Glutamatergic neuron (in vitro differentiated cells): ENCODE measurements around the gene RAB29. TPM values are rescaled to one million over a fixed set of nuclear protein-coding genes. Genes with fewer than 3 reads are reported as not detected.

Experiments used
- DNase-seq: peaks from one replicate; pipeline ENCODE4 v3.0.0; 2022
- H3K27ac Mint-ChIP-seq: one replicate; pipeline ENCODE4 v1.8.0; 2020; ENCODE audit warnings: mild to moderate bottlenecking, mixed read lengths, inconsistent platforms; ENCODE audit not compliant: unreplicated experiment
- H3K27me3 Mint-ChIP-seq: one replicate; pipeline ENCODE4 v1.8.0; 2020; ENCODE audit warnings: mild to moderate bottlenecking, moderate library complexity, mixed read lengths, inconsistent platforms; ENCODE audit not compliant: unreplicated experiment
- H3K36me3 Mint-ChIP-seq: one replicate; pipeline ENCODE4 v1.8.0; 2020; ENCODE audit warnings: mild to moderate bottlenecking, mixed read lengths, inconsistent platforms; ENCODE audit not compliant: unreplicated experiment
- H3K4me1 Mint-ChIP-seq: one replicate; pipeline ENCODE4 v1.8.0; 2020; ENCODE audit warnings: mild to moderate bottlenecking, low read depth, mixed read lengths, inconsistent platforms; ENCODE audit not compliant: unreplicated experiment
- H3K4me3 Mint-ChIP-seq: one replicate; pipeline ENCODE4 v1.8.0; 2020; ENCODE audit warnings: mild to moderate bottlenecking, mixed read lengths, inconsistent platforms; ENCODE audit not compliant: unreplicated experiment
- H3K9me3 Mint-ChIP-seq: one replicate; pipeline ENCODE4 v1.8.0; 2020; ENCODE audit warnings: mild to moderate bottlenecking, moderate library complexity, mixed read lengths, inconsistent platforms; ENCODE audit not compliant: unreplicated experiment
- total RNA-seq: library from RNA; stranded (reverse); fragmentation: NEBNext Ultra II Directional; extraction: Animal tissue kit (Norgen Biotek cat#: 25700); gene quantifications from one replicate; pipeline ENCODE4 v1.2.1, GENCODE V29; 2021; ENCODE audit not compliant: unreplicated experiment
- TF ChIP-seq, protein P1 (sequence below): fragments of 200-600 bp; sonication (generic); IDR thresholded peaks from one replicate; pipeline ENCODE4 v1.5.0; 2021; ENCODE audit not compliant: partially characterized antibody, unreplicated experiment

The RAB29 gene
- total RNA-seq, 1 donor from 2014 or later = 1.7 TPM

DNA sequence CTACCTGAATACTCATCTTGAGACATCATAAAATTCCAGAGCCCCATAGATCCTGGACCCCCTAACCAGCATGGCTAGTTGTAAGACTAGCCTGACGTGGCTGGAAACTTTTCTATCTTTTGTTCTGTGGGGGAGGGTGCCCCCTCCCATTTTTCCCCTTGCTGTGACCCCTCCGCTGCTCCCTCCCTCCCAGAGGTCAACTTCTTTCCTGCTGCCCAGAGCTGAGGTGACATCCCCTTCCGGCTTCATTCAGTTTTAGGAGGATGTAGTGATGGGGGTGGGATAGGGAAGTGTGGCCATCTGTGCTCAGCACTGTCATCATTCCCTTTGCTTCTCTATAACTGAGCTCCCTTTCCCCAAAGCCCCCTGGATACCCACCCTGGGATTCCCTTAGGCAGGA is 42.1 kb upstream of the RAB29 start:
- no peak for DNase-seq
- peaks cover 19% of the 10 kb centered on the region for H3K27me3 Mint-ChIP-seq
- H3K9me3 Mint-ChIP-seq = no peaks in the 10 kb centered on the region
- H3K4me1 Mint-ChIP-seq = no peaks in the 10 kb centered on the region
- TF ChIP-seq, protein P1, sequence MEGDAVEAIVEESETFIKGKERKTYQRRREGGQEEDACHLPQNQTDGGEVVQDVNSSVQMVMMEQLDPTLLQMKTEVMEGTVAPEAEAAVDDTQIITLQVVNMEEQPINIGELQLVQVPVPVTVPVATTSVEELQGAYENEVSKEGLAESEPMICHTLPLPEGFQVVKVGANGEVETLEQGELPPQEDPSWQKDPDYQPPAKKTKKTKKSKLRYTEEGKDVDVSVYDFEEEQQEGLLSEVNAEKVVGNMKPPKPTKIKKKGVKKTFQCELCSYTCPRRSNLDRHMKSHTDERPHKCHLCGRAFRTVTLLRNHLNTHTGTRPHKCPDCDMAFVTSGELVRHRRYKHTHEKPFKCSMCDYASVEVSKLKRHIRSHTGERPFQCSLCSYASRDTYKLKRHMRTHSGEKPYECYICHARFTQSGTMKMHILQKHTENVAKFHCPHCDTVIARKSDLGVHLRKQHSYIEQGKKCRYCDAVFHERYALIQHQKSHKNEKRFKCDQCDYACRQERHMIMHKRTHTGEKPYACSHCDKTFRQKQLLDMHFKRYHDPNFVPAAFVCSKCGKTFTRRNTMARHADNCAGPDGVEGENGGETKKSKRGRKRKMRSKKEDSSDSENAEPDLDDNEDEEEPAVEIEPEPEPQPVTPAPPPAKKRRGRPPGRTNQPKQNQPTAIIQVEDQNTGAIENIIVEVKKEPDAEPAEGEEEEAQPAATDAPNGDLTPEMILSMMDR = no peak
- H3K36me3 Mint-ChIP-seq = no peaks in the 10 kb centered on the region
- no peak overlapping the region for H3K4me3 Mint-ChIP-seq
- no peak overlapping the region for H3K27ac Mint-ChIP-seq

DNA sequence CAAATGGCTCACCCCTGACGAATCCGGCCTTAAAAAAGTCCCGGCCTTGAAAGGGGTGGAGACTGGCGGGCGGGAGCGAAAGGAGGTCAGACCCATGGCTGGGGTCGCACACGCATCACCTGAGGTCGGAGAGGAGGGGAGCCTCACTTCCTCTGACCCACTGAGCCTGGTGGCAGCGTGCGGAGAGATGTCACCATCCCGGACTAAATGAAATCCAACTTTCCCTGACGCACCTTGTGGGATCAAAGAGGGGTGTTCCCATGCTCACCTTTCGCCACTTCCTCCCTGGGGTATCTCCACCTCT is 38.4 kb upstream of the RAB29 start:
- no peak overlapping the region for H3K27ac Mint-ChIP-seq

DNA sequence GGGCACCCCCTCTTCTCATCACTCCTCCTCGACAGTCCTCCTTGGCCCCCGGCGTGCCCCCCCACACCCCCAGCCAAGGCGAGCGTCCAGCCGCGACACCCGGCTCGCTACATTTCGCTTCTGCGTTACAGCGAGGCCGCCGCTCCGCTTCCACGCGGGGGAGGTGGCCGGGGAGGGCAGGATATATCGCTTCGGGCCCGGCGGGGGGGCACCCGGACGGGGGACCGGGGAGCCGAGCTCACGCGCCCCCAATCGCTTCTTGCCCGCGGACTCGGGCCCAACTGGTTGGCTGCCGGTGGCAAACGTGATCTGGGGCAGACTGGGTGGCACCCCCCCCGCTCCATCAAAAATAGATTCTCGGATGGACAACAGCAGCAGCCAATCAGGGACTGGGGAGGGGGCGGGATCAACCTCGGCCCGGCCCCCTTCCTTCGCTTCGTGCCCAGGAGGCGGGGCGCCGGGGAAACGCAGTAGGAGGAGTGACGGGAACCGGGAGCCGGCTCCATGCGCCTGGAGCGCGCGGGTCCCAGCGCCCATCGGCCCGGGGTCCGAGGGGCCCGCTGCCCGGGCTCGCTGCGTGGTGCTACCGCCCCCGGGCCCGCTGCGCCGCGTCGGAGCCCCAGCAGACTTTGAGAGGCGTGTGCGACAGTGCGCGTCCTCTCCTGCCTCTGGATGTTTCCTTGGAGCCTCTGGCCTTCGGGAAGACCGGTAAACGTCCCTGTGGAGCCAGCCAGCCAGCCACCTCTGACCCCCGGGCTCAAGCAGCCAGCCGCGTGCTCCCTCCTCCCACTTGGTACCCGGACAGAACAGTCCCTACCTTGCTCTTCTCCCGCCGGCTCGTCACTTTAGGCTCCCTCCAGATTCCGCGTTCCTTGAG is 37.8 kb upstream of the RAB29 start, which contains the start of gene SLC41A1:
SLC41A1 (minus strand) TSS at position 321 of the 877 bp plus-strand sequence. CDS start 2,757 bp downstream, outside the sequence.
- H3K9me3 Mint-ChIP-seq = no peaks in the 10 kb centered on the region
- peaks cover 4% of the 10 kb centered on the region for H3K4me1 Mint-ChIP-seq
- no peaks in the 10 kb centered on the region for H3K36me3 Mint-ChIP-seq
- peaks cover 20% of the 10 kb centered on the region for H3K27me3 Mint-ChIP-seq
- H3K4me3 Mint-ChIP-seq = peak within 1 kb of the TSS; percentile 90
- no peak within 1 kb of the TSS for H3K27ac Mint-ChIP-seq
- TF ChIP-seq, protein P1 = no peak
- DNase-seq = peak; percentile 90

More for the DNA sequence above, 38.4 kb upstream of the RAB29 start:
- Mint-ChIP-seq H3K4me1 (peaks cover 4% of the 10 kb centered on the region), H3K4me3 (peak overlapping the region; percentile 90), H3K27me3 (peaks cover 17% of the 10 kb centered on the region), H3K36me3 (no peaks in the 10 kb centered on the region), H3K9me3 (no peaks in the 10 kb centered on the region)
- no peak for DNase-seq
- TF ChIP-seq, protein P1 = no peak

DNA sequence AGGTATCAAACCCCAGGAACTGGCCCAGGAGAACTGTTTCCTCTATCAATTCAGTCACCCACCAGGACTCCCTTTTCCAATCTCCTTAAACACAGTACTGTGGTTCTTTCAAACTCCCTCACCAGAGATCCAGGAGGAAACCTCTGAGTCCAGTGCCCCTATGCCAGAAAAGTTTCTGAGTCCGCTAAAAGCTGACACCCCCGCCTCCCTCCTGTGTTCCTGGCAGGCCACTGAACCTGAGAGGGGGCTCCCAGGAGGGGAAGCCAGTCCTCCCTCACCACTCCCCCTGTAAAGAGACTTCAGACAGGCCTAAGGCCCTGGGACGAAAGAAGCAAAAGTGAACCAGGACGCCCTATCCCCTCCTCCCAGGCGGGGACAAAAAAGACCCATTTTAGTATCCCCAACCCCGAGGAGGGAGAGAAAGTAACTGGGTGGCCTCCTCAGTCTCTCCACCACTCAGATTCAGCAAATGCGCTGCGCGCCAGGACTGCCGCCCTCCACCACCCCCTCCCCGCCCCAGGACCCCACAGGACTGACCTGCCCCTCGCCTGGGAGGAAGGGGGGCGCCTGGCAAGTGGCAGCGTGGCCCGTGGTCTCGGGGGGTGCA is 37.1 kb upstream of the RAB29 start:
- H3K36me3 Mint-ChIP-seq = no peaks in the 10 kb centered on the region
- H3K4me1 Mint-ChIP-seq = peaks cover 4% of the 10 kb centered on the region
- H3K27me3 Mint-ChIP-seq = peaks cover 21% of the 10 kb centered on the region
- no peak overlapping the region for H3K27ac Mint-ChIP-seq
- H3K4me3 Mint-ChIP-seq = peak overlapping the region; percentile 82
- DNase-seq = peak; percentile 54
- no peaks in the 10 kb centered on the region for H3K9me3 Mint-ChIP-seq
- TF ChIP-seq, protein P1 = no peak

DNA sequence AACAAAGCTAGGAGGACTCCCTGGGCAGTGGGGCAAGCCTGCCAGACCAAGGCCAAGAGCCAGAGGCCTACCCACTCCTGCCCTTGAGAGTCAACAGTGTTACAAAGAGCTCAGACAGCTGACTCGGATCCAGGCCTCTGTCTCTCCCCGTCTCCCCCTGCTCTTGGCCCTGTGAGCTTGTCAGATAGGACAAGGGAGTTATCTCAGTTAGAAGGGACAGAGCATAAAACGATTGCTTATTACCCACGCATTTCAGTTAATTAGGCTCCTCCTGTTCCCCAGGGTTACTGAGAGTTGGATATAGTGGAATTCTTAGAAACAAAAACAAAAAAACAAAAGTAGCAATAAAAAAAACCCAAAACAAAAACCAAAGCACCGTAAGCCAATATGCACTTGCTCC is 36.4 kb upstream of the RAB29 start:
- Mint-ChIP-seq H3K27ac (no peak overlapping the region), H3K4me3 (peak overlapping the region; percentile 31), H3K36me3 (no peaks in the 10 kb centered on the region), H3K4me1 (peaks cover 4% of the 10 kb centered on the region), H3K27me3 (peaks cover 19% of the 10 kb centered on the region), H3K9me3 (no peaks in the 10 kb centered on the region)
- DNase-seq = no peak
- TF ChIP-seq, protein P1 = no peak
